DND-41 (cell line): ENCODE measurements around the gene FHIT.

ENCODE experiments used
- EZH2 ChIP-seq: IDR thresholded peaks from 3 replicates; pipeline ENCODE4 v1.6.1; 2012; ENCODE audit warnings: borderline replicate concordance, low read depth, mild to moderate bottlenecking, moderate library complexity, low read length, inconsistent platforms; ENCODE audit not compliant: severe bottlenecking
- TF ChIP-seq, protein P1 (sequence below): IDR thresholded peaks from 2 replicates; pipeline ENCODE4 v1.5.1; 2012; ENCODE audit warnings: borderline replicate concordance, low read length, moderate library complexity, mild to moderate bottlenecking; ENCODE audit not compliant: poor library complexity, severe bottlenecking; ENCODE audit errors: extremely low read depth

DNA sequence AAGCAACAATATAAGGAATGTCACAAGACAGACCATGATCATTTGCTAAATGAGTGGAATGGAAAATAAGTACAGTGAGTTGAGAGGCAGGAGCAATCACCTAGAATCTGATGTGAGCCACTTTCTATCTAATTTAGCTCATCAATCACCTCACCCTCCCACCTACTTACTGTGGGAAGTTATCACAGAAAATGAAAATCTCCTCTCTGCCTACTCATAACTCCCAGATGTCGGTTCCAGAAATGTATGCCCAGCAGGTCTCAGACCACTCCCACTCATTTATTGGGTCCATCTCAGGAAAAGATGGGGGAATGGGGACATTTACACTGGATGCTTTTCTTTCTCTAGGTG, 270.9 kb downstream of the FHIT start:
- TF ChIP-seq EZH2 = no peak
- TF ChIP-seq, protein P1, sequence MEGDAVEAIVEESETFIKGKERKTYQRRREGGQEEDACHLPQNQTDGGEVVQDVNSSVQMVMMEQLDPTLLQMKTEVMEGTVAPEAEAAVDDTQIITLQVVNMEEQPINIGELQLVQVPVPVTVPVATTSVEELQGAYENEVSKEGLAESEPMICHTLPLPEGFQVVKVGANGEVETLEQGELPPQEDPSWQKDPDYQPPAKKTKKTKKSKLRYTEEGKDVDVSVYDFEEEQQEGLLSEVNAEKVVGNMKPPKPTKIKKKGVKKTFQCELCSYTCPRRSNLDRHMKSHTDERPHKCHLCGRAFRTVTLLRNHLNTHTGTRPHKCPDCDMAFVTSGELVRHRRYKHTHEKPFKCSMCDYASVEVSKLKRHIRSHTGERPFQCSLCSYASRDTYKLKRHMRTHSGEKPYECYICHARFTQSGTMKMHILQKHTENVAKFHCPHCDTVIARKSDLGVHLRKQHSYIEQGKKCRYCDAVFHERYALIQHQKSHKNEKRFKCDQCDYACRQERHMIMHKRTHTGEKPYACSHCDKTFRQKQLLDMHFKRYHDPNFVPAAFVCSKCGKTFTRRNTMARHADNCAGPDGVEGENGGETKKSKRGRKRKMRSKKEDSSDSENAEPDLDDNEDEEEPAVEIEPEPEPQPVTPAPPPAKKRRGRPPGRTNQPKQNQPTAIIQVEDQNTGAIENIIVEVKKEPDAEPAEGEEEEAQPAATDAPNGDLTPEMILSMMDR = no peak
